ENCODE data around the gene DUSP18. TPM values are rescaled to one million over a fixed set of nuclear protein-coding genes. Genes with fewer than 3 reads are reported as not detected.
"Not testable (repeated sequence)": the region's sequence is repeated elsewhere in the genome, so short reads cannot be mapped to it uniquely, and the experiment has no call there.

DUSP18 gene
- polyA plus RNA-seq, 4 donors, result 4.5 to 10.7 (median 6.6) TPM

GRCh38 chr22:30640839-30641430 is 26.7 kb downstream of the DUSP18 start:
- DNase-seq (ENCODE audit: low read depth in 4 of 4, low spot score in 3 of 4), result no peak

GRCh38 chr22:30640361-30640760 is 27.3 kb downstream of the DUSP18 start:
- DNase-seq (ENCODE audit: low read depth in 4 of 4, low spot score in 3 of 4), result no peak

GRCh38 chr22:30637701-30638114 is 30.0 kb downstream of the DUSP18 start:
- no peak for DNase-seq (ENCODE audit: low read depth in 4 of 4, low spot score in 3 of 4)

- DNase-seq (ENCODE audit: low read depth in 4 of 4, low spot score in 3 of 4), result no peak
Measured at GRCh38 chr22:30636226-30637077, 31.2 kb downstream of the DUSP18 start.

GRCh38 chr22:30635273-30636225 is 32.1 kb downstream of the DUSP18 start, which contains the start of gene SLC35E4:
Gene SLC35E4 (plus strand): TSS chr22:30635781. CDS start chr22:30636451, 670 bp downstream.
- peak; percentile 60 to 78 (median 70) for DNase-seq (ENCODE audit: low read depth in 4 of 4, low spot score in 3 of 4)

- DNase-seq (ENCODE audit: low read depth in 4 of 4, low spot score in 3 of 4), result peak in 3 of 4 donors; percentile 57 to 65 (median 58)
Measured at GRCh38 chr22:30634471-30635233, 33.0 kb downstream of the DUSP18 start.

- DNase-seq (ENCODE audit: low read depth in 4 of 4, low spot score in 3 of 4), result not testable (repeated sequence)
Measured at GRCh38 chr22:30631469-30631868, 36.2 kb downstream of the DUSP18 start.

- DNase-seq (ENCODE audit: low read depth in 4 of 4, low spot score in 3 of 4), result no peak
Measured at GRCh38 chr22:30628491-30628890, 39.2 kb downstream of the DUSP18 start.

- DNase-seq (ENCODE audit: low read depth in 4 of 4, low spot score in 3 of 4), result no peak
Measured at GRCh38 chr22:30627471-30627870, 40.2 kb downstream of the DUSP18 start.

- no peak for DNase-seq (ENCODE audit: low read depth in 4 of 4, low spot score in 3 of 4)
Measured at GRCh38 chr22:30626413-30626812, 41.3 kb downstream of the DUSP18 start.

- DNase-seq (ENCODE audit: low read depth in 4 of 4, low spot score in 3 of 4), result not testable (repeated sequence)
Measured at GRCh38 chr22:30619909-30620308, 47.8 kb downstream of the DUSP18 start.

GRCh38 chr22:30617819-30618218 is 49.9 kb downstream of the DUSP18 start:
- no peak for DNase-seq (ENCODE audit: low read depth in 4 of 4, low spot score in 3 of 4)

- DNase-seq (ENCODE audit: low read depth in 4 of 4, low spot score in 3 of 4), result no peak
Measured at GRCh38 chr22:30615543-30615954, 52.1 kb downstream of the DUSP18 start.

GRCh38 chr22:30614879-30615278 is 52.8 kb downstream of the DUSP18 start:
- DNase-seq (ENCODE audit: low read depth in 4 of 4, low spot score in 3 of 4), result no peak

GRCh38 chr22:30614268-30614667 is 53.4 kb downstream of the DUSP18 start:
- DNase-seq (ENCODE audit: low read depth in 4 of 4, low spot score in 3 of 4), result no peak

- DNase-seq (ENCODE audit: low read depth in 4 of 4, low spot score in 3 of 4), result no peak
Measured at GRCh38 chr22:30612789-30613188, 54.9 kb downstream of the DUSP18 start.

All from left renal pelvis (tissue), 4 donors.